ENCODE results near the gene WNT9A.
"Not testable (repeated sequence)": the region's sequence is repeated elsewhere in the genome, so short reads cannot be mapped to it uniquely, and the experiment has no call there.

WNT9A gene

DNA sequence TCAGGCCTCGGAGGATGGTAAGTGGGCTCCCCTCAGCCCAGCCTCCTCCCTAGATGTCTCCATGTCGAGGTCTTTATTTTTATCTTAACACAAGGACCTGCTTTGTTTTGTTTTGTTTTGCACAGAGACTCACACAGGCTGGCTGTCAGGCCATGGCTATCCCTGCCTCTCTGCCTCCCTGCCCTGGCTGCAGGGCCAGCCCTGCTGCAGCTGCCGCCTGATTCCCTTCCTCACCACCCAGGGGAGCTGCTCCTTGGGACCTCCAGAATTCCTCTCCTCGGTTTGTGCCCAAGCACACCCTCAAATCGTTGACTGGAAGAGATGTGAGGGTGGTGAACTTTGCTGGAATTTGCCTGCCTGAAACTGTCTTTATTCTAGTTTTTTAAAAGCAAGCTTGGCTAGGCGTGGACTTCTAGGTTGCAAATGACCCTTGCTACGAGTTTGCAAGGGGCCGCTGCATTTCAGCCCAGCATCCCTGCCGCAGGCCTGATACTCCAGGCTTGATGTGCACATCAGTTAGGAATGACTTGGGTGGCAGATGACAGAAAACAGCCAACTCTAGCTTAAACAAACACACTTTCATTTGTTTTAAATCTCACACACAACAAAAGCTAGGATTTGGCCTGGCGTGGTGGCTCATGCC, 37.1 kb downstream of the WNT9A start:
- no peak for DNase-seq (ENCODE audit: low read depth in 2 of 2)

DNA sequence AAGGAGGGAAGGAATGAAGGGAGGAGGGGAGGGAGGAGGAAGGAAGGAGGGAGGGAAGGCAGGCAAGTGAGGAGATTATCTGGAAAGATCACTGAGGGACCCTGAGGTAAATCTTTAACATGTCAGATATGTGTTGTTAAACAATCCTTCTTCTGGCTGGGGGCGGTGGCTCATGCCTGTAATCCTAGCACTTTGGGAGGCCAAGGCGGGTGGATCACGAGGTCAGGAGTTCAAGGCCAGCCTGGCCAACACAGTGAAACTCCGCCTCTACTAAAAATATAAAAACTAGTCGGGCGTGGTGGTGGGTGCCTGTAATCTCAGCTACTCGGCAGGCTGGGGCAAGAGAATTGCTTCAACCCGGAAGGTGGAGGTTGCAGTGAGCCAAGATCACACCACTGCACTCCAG, 37.8 kb downstream of the WNT9A start:
- not testable (repeated sequence) for DNase-seq (ENCODE audit: low read depth in 2 of 2)

DNA sequence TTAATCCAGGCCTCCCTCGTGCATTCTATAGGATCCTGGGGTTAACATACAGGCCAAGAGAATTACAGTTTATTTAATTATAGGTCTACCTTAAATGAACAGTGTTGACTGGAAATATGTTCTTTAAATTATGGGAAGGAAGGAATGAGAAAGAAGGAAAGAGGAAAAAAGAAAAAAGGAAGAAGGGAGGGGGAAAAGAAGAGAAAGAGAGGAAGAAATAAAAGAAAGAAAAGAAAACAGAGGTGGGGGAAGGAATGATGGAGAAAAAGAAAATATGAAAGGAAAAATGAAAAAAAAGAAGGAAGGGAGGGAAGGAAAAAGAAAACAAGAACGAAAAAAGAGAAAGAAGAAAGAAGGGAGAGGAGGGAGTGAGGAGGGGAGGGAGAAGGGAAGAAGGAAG, 38.5 kb downstream of the WNT9A start:
- no peak for DNase-seq (ENCODE audit: low read depth in 2 of 2)

DNA sequence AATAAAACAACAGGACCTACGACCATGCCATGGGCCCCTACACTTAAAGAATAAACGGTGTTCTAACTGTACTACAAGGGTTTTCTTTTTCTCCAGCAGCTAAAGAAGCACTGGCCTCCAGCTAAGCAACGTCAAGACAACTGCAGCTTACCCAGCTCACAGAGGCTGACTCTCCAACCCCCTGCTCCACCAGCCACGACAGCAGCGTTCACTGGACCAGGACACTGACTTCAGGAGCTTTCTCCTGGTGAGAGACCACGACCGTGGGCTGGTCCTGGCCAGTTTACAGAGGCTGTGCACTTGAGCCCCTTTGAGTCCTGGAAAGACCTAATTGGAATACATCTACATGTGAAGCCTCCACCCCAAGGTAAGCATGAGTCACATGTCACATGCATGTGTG, 39.4 kb downstream of the WNT9A start:
- no peak for DNase-seq (ENCODE audit: low read depth in 2 of 2)

DNA sequence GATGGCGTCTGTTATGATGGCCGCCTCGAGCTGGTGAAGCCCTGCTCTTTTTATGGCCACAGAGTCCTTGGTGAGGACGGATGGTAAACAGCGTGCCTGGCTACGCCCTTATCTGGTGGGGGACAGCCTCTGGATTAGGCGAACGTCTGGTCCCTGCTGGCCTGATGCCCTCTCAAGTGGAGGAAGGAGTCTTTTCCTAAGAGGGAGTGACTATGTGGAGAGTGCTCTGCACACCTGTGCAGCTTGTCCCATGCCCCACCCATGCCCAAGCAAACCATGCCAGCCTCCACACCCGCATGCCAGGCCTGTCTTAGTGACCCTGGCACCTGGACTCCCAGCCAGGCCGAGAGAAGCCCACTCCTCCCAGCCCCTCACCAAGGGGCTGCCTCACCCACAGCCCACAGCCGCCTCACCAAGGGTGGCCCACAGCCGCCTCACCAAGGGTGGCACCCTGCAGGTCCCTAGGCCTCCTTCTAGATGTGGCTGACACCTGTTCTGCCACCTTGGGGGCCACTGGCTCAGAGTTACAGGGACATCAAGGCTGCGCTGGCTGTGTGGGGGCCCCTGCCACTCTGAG, 40.2 kb downstream of the WNT9A start:
- no peak for DNase-seq (ENCODE audit: low read depth in 2 of 2)

DNA sequence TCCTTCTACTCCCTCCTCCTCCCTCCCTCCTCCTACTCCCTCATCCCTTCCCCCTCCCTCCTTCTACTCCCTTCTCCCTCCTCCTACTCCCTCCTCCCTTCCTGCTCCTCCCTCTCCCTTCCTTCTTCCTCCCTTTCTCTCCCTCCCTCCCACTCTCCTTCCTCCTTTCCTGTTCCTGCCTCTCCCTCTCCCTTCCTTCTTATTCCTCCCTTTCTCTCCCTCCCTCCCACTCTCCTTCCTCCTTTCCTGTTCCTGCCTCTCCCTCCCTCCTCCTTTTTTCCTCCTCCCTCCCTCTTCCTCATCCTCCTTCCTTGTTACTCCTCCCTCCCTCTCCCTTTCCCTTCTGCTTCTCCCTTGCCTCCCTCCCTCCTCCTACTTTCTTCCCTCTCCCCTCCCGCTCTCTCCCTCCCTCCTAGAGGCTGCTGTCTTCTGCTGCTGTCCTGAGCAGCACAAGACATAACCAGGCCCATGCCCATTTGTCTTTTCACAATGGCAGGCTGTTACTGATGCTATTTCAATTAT, 41.1 kb downstream of the WNT9A start:
- DNase-seq (ENCODE audit: low read depth in 2 of 2): no peak

DNA sequence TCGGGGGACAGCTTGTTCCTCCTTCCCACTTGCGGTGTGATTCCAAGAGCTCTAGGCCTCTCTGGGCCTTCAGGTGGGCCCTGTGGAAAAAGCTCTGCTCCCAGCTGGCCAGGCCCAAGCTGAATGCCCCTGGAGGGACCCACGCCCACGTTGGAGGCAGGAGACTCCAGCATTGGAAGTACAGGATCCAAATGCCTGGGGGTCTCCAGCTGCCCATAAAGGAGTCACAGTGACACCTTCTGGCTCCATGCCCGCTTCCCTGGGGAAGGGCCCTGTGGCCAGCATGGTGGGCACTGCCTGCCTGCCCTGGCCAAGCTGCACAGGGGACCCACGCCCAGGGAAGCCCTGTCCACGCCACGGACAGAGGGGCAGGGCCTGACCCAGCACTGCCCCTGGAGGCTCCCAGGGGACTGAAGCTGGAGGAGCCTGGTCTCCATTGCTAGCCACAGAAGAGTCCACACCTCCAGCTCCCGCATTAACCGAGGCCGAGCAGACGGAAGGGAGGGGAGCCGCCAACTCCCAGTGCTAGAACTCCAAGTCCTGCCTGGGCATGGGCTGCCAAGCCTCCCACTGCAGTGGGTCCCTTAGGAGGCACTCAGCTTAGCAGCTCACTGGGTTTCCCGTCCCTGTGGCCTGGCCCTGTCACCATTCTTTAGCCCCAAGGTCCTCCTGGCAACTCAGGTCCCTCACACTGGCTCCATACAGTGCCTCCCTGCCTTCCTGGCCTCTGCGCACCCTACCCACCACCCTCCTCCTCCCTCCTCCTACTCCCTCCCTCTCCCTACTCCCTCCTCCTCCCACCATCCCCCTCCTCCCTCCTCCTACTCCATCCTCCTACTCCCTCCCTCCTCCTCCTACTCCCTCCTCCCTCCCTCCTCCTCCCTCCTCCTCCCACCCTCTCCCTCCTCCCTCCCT, 41.9 kb downstream of the WNT9A start:
- no peak for DNase-seq (ENCODE audit: low read depth in 2 of 2)

DNA sequence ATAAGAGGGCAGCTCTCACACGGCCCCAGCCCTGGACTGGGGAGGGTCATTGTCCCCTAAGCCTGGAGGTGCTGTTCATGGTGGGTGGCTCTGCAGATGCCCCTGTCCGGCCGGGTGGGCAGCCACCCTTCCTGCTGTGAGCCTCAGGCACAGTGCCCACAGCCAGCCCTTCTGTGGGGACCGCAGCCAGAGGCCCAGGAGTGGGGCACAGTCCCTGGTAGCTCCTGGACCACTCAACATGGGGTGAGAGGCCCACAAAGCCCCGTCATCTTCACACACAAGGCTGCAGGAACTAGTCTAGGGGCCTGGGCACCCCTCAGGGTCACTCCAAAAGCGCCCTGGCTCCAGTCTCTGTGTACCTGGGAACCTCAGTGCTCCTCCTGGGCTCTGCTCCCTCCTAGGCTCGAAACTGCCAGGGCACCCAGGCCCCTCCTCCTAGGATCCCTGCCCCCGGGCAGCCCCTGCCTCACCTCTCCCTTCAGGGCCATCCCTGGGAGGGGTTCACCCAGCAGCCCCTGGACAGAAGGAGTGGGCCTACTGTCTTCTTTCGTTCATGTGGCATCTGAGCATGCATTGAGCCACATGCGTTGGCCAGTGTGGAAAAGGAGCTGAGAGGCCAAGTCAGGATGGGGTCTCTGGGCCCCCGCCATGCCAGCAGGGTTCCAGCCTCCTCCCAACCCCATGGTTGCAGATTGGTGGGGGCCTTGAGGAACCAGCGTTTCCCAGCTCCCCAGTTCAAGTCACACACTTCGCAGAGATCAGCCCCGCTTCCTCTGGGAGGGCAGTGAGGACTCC, 43.0 kb downstream of the WNT9A start:
- DNase-seq (ENCODE audit: low read depth in 2 of 2): no peak

DNA sequence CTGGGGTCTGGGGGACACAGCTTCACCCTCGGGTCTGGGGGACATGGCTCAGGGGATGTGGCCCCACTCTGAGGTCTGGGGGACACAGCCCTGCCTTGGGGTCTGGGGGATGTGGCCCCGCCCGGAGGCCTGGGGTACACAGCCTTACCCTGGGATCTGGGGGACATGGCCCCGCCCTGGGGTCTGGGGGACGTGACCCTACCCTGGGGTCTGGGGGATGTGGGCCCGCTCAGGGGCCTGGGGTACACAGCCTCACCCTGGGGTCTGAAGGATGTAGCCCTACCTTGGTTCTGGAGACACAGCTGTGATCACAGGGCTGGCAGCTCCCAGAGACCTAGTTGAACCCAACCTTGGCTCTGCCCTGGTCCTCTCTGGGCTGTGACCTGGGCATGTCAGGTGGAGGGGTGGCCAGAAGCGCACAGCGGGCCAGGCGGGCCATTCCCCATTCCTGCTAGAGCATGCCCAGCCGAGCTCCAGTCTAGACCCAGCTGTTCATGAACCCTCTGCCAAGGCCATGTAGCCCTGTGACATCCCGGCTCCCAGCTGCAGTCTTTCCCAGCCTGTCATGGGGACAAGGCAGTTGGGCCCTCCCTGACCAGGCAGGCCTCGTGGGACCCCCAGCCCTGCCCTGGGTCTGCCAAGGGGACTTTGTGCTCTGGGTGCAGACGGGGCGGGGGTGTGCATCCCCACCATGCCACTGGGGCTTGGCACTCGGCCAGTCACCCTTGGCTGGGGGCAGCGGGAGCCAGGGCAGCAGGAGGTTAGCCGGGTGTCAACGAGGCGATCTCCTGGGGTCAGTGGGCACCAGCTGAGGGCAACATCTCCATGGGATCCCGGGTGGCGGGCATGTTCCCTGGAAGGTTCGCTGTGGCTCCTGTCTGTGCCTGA, 43.9 kb downstream of the WNT9A start:
- no peak for DNase-seq (ENCODE audit: low read depth in 2 of 2)

DNA sequence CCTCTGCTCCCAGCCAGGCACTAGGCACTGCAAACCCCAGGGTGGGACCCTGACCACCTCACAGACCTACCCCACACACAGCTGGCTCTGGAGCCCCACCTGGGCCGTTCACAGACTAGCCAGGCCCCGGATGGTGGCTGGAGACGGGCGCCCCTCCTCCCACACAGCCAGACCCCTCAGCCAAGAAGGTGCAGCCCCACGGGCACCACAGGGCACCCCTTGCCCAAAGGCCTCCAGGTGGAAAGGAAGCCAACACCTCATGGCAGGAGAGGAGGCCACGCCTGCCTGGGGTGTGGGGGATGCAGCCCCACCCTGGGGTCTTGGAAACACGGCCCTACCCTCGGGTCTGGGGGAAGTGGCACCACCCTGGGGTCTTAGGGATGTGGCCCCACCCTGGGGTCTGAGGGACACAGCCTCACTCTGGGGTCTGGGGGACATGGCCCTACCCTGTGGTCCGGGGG, 44.6 kb downstream of the WNT9A start:
- DNase-seq (ENCODE audit: low read depth in 2 of 2): no peak

DNA sequence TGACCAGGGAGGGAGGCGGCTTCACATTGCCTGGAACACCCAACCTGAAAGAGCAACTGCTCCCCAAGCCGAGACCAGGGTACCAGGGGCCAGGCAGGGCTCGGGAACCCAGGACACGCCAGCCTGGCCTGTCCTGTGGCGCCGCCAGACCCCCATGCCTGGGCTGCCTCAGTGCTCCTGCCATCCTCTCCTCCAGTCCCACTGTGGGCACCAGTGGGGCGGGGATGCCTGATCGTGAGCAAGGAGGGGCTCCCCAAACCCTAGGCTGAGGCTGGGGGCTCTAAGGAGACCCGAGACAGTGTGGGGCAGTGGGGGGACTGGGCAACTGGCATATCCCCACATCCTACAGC, 45.1 kb downstream of the WNT9A start:
- no peak for DNase-seq (ENCODE audit: low read depth in 2 of 2)

DNA sequence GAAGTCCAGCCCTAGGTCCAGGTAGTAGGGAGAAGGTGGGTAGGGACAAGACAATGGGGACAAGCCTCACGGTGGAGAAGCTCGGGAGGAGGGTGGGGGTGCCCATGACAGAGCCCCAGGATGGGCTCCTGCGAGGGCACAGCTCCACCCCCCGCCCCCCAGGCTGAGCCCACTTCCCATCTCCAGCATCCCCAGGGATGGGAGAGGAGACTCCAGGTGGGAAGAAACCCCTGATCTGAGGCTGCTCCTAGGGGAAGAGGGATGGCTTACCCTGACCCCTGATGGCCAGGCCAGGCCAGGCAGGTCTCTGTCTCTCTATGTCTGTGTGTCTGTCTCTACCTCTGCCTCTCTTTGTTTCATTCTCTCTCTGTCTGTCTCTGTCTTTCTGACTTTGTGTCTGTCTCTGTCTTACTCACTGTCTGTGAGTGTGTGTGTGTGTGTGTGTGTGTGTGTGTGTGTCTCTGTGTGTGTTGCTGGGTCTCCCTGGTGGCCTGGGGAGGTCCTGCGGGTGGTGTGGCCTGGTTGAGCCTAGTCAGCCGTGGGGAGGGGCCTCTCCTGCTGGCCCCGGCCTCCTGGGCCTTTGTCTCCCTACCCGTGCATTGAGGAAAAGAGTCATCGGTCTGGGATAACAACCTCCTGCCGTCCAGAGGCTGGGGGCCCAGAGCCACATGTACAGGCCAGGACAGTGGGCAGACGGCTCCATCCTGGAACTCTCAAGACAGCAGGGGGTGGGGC, 45.7 kb downstream of the WNT9A start:
- no peak for DNase-seq (ENCODE audit: low read depth in 2 of 2)

DNA sequence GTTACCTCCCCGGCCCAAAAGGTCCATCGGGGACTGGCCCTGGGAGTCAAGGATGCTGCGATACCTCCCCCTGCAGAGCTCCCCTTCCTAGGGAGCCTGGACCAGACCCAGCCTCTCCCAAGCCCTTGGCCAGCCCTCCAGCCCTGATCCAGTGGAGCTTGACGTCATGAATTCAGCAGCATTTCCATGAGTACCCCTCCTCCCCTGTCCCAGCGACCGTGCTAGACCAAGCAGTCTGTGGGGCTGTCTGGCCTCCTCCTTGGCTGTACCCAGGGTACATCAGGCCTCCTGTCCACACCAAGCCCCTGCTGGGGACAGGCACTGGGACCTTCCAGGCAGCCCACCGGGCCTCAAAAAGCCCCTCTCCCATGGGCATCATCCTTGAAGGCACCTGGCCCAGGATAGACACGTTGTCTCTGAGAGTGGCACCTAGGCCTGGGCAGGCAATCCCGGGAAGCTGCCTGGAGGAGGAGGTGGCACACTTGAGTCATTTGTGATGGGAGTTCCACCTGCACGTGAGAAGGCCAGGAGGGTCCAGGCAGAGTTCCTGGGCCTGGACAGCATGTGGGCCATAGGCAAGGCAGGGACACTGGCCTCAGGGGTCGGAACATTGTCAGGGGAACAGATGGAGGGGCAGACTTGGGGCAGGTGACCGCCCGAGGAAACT, 46.4 kb downstream of the WNT9A start:
- DNase-seq (ENCODE audit: low read depth in 2 of 2): no peak

DNA sequence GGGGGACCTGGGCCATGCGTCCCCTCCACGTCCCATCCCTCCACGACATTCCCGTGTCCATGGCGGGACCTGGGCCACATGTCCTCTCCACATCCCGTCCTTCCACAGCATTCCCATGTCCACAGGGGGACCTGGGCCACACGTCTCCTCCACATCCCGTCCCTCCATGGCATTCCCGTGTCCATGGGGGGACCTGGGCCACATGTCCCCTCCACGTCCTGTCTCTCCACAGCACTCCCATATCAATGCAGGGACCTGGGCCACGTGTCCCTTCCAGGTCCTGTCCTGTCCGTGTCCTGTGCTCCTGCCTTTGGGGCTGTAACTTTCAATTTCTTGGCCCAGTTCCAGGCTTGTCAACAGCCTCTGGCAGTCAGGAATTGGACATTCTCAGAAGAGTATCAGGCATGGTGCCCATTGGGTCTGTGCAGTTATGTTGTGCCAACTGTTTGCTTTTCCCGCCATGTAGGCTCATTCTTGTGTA, 47.1 kb downstream of the WNT9A start:
- DNase-seq (ENCODE audit: low read depth in 2 of 2): no peak

DNA sequence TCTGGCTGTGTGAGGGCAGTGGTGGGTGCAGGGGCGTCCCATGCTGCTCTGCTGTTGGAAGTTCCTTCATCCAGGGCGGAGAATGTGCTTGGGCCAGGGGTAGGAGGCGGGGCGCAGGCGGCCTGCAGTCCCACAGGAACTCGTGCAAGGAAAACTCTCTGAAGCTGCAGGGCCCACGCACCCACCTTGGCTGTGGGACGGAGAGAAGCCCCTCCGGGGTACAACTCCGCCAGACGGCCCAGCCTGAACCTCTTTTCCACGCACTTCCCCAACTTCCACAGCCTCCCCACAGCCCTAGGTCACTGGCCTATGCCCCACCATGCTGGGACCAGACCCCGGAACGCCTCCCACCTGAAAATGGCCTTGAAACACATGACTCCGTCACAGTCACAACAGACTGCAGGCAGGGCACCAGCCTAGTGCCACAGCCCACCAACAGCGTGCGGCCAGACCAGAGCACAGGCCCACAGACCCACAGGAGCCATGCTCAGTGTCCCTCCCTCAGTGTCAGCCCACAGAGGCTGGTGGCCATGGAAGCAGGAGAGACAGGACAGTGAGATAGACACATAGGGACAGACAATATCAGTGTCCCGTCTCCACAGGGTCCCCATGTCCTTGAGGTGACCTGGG, 47.8 kb downstream of the WNT9A start:
- DNase-seq (ENCODE audit: low read depth in 2 of 2): no peak

DNA sequence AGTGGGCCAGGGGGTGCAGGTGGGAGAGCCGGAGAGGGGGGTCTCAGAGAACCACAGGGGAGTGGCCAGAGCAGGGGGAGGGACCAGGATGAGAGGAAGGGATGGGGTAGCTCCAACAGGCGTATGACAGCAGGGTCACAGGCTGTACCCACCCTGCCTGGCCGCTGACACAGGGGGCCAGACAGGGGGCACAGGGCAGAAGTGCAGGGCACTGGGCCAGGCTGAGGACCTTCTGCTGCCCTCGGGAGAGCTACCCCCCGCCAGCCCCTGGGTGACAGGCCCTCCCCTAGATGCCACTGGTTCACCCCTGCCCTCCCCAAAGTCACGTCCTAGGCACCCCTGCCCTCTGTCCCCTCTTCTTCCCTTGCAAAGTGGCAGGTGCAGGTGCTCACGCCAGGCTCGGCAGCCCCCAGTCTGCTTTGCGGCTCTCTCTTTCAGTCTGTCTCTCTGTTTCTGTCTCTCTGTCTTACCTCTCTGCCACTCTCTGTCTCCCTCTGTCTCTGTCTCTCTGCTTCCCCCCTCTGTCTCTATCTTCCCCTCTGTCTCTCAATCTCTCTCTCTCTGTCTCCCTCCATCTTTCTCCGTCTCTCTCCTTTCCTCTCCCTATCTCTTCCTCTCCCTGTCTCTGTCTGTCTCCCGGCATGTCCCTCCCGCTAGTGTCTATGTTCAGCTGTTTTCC, 48.5 kb downstream of the WNT9A start:
- DNase-seq (ENCODE audit: low read depth in 2 of 2): no peak

DNA sequence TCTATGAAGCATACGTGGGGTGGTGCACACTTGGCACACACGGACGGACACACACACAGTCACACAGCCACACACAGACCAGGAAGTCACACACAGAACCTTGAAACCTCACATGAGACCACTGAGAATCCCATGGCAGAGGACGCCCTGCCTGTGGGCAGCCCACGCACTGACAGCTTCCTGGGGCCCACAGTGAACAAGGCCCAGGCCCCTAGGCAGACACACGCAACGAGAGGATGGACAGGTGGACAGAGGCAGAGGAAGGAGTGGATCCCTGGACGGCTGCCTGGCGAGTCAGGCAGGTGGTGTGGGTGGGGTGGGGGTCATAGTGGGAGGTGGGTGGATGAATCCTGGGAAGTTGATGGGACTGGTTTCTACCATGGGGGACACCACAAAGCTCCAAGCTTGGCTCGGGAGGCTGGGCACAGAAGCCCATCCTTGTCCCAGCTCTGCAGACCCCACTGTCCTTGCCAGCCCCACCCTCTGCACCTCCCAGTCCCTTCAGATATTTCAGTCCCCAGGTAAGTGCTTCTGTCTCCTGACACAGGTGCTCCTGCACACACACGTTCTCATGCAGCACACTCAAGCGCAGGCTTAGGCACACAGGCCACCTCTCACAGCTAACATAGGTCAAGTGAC, 49.1 kb downstream of the WNT9A start:
- no peak for DNase-seq (ENCODE audit: low read depth in 2 of 2)

Measured in activated CD4-positive, alpha-beta T cell treated with anti-CD3 and anti-CD28 coated beads for 24 hours (primary cell).